GM10266 (cell line): ENCODE data around the gene IDUA.

Experiments used
- DNase-seq: peaks from one replicate; pipeline ENCODE4 v3.0.0; 2012; ENCODE audit errors: extremely low spot score
- CTCF ChIP-seq: IDR thresholded peaks from 2 replicates; pipeline ENCODE4 v1.5.1; 2012; ENCODE audit warnings: mild to moderate bottlenecking, low read depth; ENCODE audit not compliant: control insufficient read depth, insufficient read depth; ENCODE audit errors: missing control alignments

Gene IDUA

DNA sequence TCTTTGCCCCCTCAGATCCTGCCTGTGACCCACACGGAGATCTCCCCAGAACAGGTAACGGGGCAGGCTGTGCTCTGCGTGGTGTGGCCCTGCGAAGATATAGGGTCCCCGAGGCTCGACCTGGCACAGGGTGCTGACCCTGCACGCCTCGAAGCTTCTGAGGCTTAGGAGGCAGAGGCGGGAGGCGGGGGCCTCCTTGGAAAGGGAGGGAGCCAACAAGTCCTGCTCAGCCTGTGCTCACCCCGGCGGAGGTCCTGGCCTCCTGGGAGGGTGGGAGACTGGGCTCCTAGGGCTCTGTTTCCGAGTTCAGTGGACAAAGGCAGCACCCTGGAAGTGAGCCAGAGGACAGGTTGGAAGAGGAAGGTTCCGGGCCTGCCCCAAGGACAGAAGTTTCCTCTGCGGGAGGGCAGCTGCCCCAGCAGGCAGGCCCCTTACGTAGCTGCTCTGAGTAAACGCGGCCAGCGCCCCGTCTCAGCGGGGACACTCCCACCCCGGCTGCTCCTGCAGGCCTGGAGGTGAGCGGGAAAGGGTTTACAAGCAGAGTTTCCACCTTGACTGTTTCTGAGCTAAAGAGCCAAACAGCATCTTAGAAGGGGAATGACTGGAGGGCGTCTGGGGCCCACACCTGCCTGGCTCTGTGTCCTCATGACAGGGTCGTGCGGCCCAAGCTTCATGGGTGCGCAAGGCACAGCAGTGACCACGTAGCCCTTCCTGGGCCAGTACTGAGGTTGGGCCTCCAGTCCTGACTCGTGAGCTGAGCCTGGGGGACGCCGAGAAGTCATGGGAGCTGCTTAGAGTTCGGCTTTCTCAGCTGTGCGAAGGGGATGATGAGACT lies 38.5 kb upstream of the IDUA start:
- no peak for DNase-seq
- TF ChIP-seq CTCF = no peak

DNA sequence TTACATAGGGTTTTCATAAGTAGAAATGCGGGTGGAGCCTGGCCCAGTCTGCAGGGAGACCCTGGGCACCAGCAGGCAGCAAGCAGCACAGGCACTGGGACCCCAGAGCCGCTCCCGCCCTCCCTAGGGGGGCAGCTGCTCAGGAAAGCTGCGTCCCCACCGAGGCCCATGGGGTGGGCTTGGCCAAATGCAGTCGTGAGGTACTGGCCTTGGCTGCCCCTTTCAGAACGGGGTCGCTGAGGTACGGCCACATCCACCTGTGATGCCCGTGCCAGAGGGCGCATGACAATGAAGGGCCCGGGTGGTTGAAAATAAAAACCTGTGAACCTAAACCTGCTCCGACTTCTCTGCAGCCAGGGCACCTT lies 37.9 kb upstream of the IDUA start:
- DNase-seq = no peak
- TF ChIP-seq CTCF = no peak

- no peak for TF ChIP-seq CTCF
- DNase-seq = no peak
Observed at GRCh38 chr4:949656-950055, 37.2 kb upstream of the IDUA start.

- DNase-seq = no peak
- TF ChIP-seq CTCF = no peak
Observed at GRCh38 chr4:950136-951020, 36.5 kb upstream of the IDUA start.

DNA sequence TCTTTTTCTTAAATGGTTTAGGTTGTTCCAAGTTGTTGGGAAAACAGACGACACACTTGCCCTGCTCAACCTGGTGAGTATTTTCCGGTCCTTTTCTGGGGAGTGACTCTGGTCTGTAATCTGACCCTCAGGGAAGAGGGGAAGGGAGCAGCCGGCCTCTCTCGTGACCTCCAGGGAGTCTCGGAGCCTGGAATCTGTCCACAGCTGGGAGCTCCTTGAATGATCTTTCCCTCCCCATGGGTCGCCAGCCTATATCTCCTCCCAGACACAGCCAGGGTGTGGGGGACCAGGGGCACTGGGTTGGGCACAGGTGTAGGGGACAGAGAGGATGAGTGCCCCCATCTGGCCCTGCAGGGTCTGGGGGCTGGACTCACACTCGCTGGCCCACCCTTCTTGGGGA lies 35.7 kb upstream of the IDUA start:
- DNase-seq = no peak
- TF ChIP-seq CTCF = no peak

GRCh38 chr4:951594-952468 lies 35.0 kb upstream of the IDUA start:
- DNase-seq = no peak

More at GRCh38 chr4:951594-952468, 35.0 kb upstream of the IDUA start:
- TF ChIP-seq CTCF = no peak
